GM12878 (cell line): ENCODE data around the gene NKAIN2. TPM values are rescaled to one million over a fixed set of nuclear protein-coding genes. Genes with fewer than 3 reads are reported as not detected.

ENCODE experiments used
- ATAC-seq: fragments of 200-7000 bp; cut with Tn5 transposase; 3 replicates; pipeline ENCODE4 v1.9.1; 2020; ENCODE audit warnings: mild to moderate bottlenecking, moderate library complexity
- BruUV-seq: library from RNA; stranded (reverse); fragments of 400-500 nt; replicated peaks from 2 replicates; lab custom pipeline; 2021; lab: Mats Ljungman, UMichigan
- CTCF ChIA-PET: fragments of 300-600 bp; sonication (Branson Sonifier 250); formaldehyde crosslinking; extraction: SDS; loops from one replicate; lab custom pipeline; 2021; ENCODE audit warnings: inconsistent platforms; lab: Yijun Ruan, JAX
- POLR2A ChIA-PET: fragments of 350-600 bp; formaldehyde crosslinking; extraction: SDS; loops from one replicate; lab custom pipeline; 2021; ENCODE audit warnings: inconsistent platforms; lab: Charles Lee
- RAD21 ChIA-PET: fragments of 300-600 bp; sonication (Branson Sonifier 250); formaldehyde crosslinking; loops from one replicate; lab custom pipeline; 2023; ENCODE audit warnings: antibody characterized with exemption; ENCODE audit not compliant: unreplicated experiment; lab: Charles Lee
- SMC1A ChIA-PET: fragments of 300-600 bp; sonication (Branson Sonifier 250); formaldehyde crosslinking; loops from one replicate; lab custom pipeline; 2023; ENCODE audit not compliant: unreplicated experiment, uncharacterized antibody; lab: Charles Lee
- DNase-seq: peaks from one replicate; pipeline ENCODE4 v3.0.0-alpha.2; 2011; ENCODE audit warnings: low read depth, low spot score
- FAIRE-seq: peaks from 3 replicates; lab custom pipeline; 2011; peaks lifted over from hg19 to GRCh38; lab: Jason Lieb, UNC
- H2AFZ ChIP-seq: 2 replicates; pipeline ENCODE4 v1.6.0; 2011; ENCODE audit warnings: low read depth, low read length, control low read depth; ENCODE audit not compliant: control insufficient read depth
- H3K27ac ChIP-seq: 2 replicates; pipeline ENCODE4 v1.5.1; 2011; ENCODE audit warnings: control low read depth; ENCODE audit not compliant: control insufficient read depth, insufficient read depth
- H3K27me3 ChIP-seq, 2 experiments: replicated peaks in 1 of 2; 2 replicates each; pipeline versions ENCODE4 v1.6.0 to v1.6.1; 2011; ENCODE audit warnings: low read length in 1 of 2; ENCODE audit not compliant: control insufficient read depth in 2 of 2, insufficient read depth in 2 of 2
- H3K36me3 ChIP-seq, 2 experiments: 2 replicates each; pipeline ENCODE4 v1.5.1; 2011; ENCODE audit warnings: low read length in 1 of 2; ENCODE audit not compliant: control insufficient read depth in 2 of 2, insufficient read depth in 2 of 2
- H3K4me1 ChIP-seq: 2 replicates; pipeline ENCODE4 v1.6.1; 2011; ENCODE audit warnings: mild to moderate bottlenecking, low read length, moderate library complexity, mixed read lengths; ENCODE audit not compliant: control insufficient read depth, insufficient read depth
- H3K4me2 ChIP-seq: 2 replicates; pipeline ENCODE4 v1.6.0; 2011; ENCODE audit warnings: control low read depth; ENCODE audit not compliant: control insufficient read depth, insufficient read depth
- H3K4me3 ChIP-seq: fragments of 200-600 bp; sonication (generic); 2 replicates; pipeline ENCODE4 v1.5.1; 2016
- H3K79me2 ChIP-seq: 2 replicates; pipeline ENCODE4 v1.6.0; 2011; ENCODE audit warnings: low read length; ENCODE audit not compliant: control insufficient read depth, insufficient read depth
- H3K9ac ChIP-seq: 2 replicates; pipeline ENCODE4 v1.8.0; 2011; ENCODE audit warnings: low read length, control low read depth, mixed read lengths; ENCODE audit not compliant: control insufficient read depth, insufficient read depth
- H3K9me3 ChIP-seq: replicated peaks from 3 replicates; pipeline ENCODE4 v1.5.1; 2011; ENCODE audit warnings: mild to moderate bottlenecking, low read length; ENCODE audit not compliant: control insufficient read depth, insufficient read depth
- H4K20me1 ChIP-seq: 2 replicates; pipeline ENCODE4 v1.6.0; 2011; ENCODE audit not compliant: control insufficient read depth, insufficient read depth
- ATF7 ChIP-seq: fragments of 450-650 bp; IDR thresholded peaks from 2 replicates; pipeline ENCODE4 v1.6.1; 2016; ENCODE audit warnings: low read depth, mild to moderate bottlenecking
- BACH1 ChIP-seq: fragments of 450-650 bp; IDR thresholded peaks from 2 replicates; pipeline ENCODE4 v1.6.1; 2017; ENCODE audit warnings: mild to moderate bottlenecking, borderline replicate concordance
- BHLHE40 ChIP-seq, 2 experiments: fragments of 450-650 bp in 1 of 2; IDR thresholded peaks; 2 replicates each; pipeline ENCODE4 v1.6.1; 2011 to 2017; ENCODE audit warnings: low read depth in 2 of 2, borderline replicate concordance in 1 of 2, improper control_type of control experiment in 1 of 2, low read length in 1 of 2, mild to moderate bottlenecking in 1 of 2
- CHD4 ChIP-seq: fragments of 200-600 bp; sonication (generic); IDR thresholded peaks from 2 replicates; pipeline ENCODE4 v1.6.1; 2016; ENCODE audit warnings: mild to moderate bottlenecking
- CREM ChIP-seq: IDR thresholded peaks from 2 replicates; pipeline ENCODE4 v1.6.1; 2014; ENCODE audit warnings: antibody characterized with exemption, low read depth
- KLF5 ChIP-seq: fragments of 450-650 bp; IDR thresholded peaks from 2 replicates; pipeline ENCODE4 v1.6.1; 2014; ENCODE audit warnings: mild to moderate bottlenecking; ENCODE audit not compliant: partially characterized antibody
- MYC ChIP-seq: IDR thresholded peaks from 2 replicates; pipeline ENCODE4 v1.6.1; 2011; ENCODE audit warnings: mild to moderate bottlenecking, low read length, moderate library complexity, inconsistent platforms; ENCODE audit not compliant: insufficient read depth, insufficient replicate concordance, insufficient read length, severe bottlenecking
- NFYB ChIP-seq: IDR thresholded peaks from 2 replicates; pipeline ENCODE4 v1.6.1; 2011; ENCODE audit warnings: low read depth, mild to moderate bottlenecking, low read length, improper control_type of control experiment, moderate library complexity; ENCODE audit not compliant: insufficient read depth
- NR2C1 ChIP-seq: fragments of 450-650 bp; IDR thresholded peaks from 2 replicates; pipeline ENCODE4 v1.6.1; 2017; ENCODE audit warnings: antibody characterized with exemption, mild to moderate bottlenecking, moderate library complexity
- PBX3 ChIP-seq: IDR thresholded peaks from 2 replicates; pipeline ENCODE4 v1.6.1; 2011; ENCODE audit warnings: mild to moderate bottlenecking, low read depth, low read length, moderate library complexity; ENCODE audit not compliant: insufficient replicate concordance
- PML ChIP-seq: IDR thresholded peaks from 2 replicates; pipeline ENCODE4 v1.6.1; 2012; ENCODE audit warnings: low read length, inconsistent platforms
- SMAD5 ChIP-seq: IDR thresholded peaks from 2 replicates; pipeline ENCODE4 v1.6.1; 2016; ENCODE audit warnings: antibody characterized with exemption, low read depth
- TCF7 ChIP-seq: IDR thresholded peaks from 2 replicates; pipeline ENCODE4 v1.6.1; 2014; ENCODE audit warnings: antibody characterized with exemption, borderline replicate concordance
- in situ Hi-C: fragments of 300-500 bp; cut with MboI; formaldehyde crosslinking; loops from 9 replicates; pipeline ENCODE4 v1.14.3; 2018; ENCODE audit warnings: mixed read lengths
- intact Hi-C: fragments of 100-400 bp; cut with micrococcal nuclease; formaldehyde crosslinking; loops from one replicate; pipeline ENCODE4 v1.14.2; 2022; ENCODE audit not compliant: unreplicated experiment
- polyA plus RNA-seq, 11 experiments: library from polyadenylated mRNA; depleted of rRNA in 4 of 11; unstranded in 6 of 11; stranded (reverse) in 5 of 11; fragments of >200 nt; fragmentation: Nextera tagmentation in 4 of 11; fragmentation: Illumina TruSeq in 1 of 11; extraction: Ambion mirVana in 4 of 11; extraction: Trizol in 1 of 11; gene quantifications; 1 replicate in 1 of 11; 2 replicates in 10 of 11; pipeline versions ENCODE4 v1.2.1 to v1.2.3, GENCODE V29; 2011 to 2016; ENCODE audit warnings: inconsistent platforms in 2 of 11, missing spikeins in 2 of 11, low read depth in 1 of 11
- total RNA-seq, 4 experiments: library from RNA; depleted of rRNA in 3 of 4; stranded (reverse); fragments of >200 nt in 3 of 4; fragmentation: Illumina TruSeq in 1 of 4; extraction: Trizol in 1 of 4; gene quantifications; 2 replicates each; pipeline versions ENCODE4 v1.2.1 to v1.2.3, GENCODE V29; 2013 to 2021
- TF ChIP-seq, protein P1 (sequence below): IDR thresholded peaks from 2 replicates; pipeline ENCODE4 v1.6.1; 2011; ENCODE audit warnings: borderline replicate concordance, low read depth, mild to moderate bottlenecking, moderate library complexity, mixed read lengths, low read length; ENCODE audit not compliant: insufficient read depth; ENCODE audit errors: extremely low read length
- TF ChIP-seq, protein P2 (sequence below): fragments of 450-650 bp; formaldehyde crosslinking; IDR thresholded peaks from 2 replicates; pipeline ENCODE4 v1.5.0; 2022; ENCODE audit warnings: mild to moderate bottlenecking, missing genetic modification characterization
- TF ChIP-seq, protein P3 (sequence below): IDR thresholded peaks from 2 replicates; pipeline ENCODE4 v1.6.1; 2012; ENCODE audit warnings: low read depth, low read length, improper control_type of control experiment

The NKAIN2 gene
- total and polyA plus RNA-seq, 10 of the 15 experiments (the other 5 are each of a cell fraction or from before 2014, with no cell fraction given) = not detected

GRCh38 chr6:124539096-124539495 is 735.4 kb downstream of the NKAIN2 start:
- H3K9me3 ChIP-seq = no peaks in the 10 kb centered on the region
- no peak for FAIRE-seq
- no peaks in the 10 kb centered on the region for H3K79me2 ChIP-seq
- ChIA-PET CTCF (no interaction called here), POLR2A (no interaction called here)
- in situ Hi-C loops = no loop called here
- no peak overlapping the region for H3K27ac ChIP-seq
- intact Hi-C loops = no loop called here
- no peak overlapping the region for H3K9ac ChIP-seq
- H3K27me3 ChIP-seq = no peaks in the 10 kb centered on the region
- no peaks in the 10 kb centered on the region for H4K20me1 ChIP-seq
- no peaks in the 10 kb centered on the region for H3K36me3 ChIP-seq
- H3K4me2 ChIP-seq = no peak overlapping the region
- no peak overlapping the region for H3K4me3 ChIP-seq
- no peak overlapping the region for H2AFZ ChIP-seq
- no peaks in the 10 kb centered on the region for H3K4me1 ChIP-seq
- no TSS peak for BruUV-seq
- TF ChIP-seq ATF7 (no peak), PML (no peak), SMAD5 (no peak), BACH1 (no peak), CREM (no peak), CHD4 (no peak), KLF5 (no peak), MYC (no peak), PBX3 (no peak), TCF7 (no peak), BHLHE40 (IDR thresholded peaks at IDR 0.05; ENCODE audit: borderline replicate concordance in 1 of 2, low read depth in 2 of 2, low read length in 1 of 2) (no peak), NR2C1 (no peak), NFYB (no peak)
- TF ChIP-seq, protein P1, sequence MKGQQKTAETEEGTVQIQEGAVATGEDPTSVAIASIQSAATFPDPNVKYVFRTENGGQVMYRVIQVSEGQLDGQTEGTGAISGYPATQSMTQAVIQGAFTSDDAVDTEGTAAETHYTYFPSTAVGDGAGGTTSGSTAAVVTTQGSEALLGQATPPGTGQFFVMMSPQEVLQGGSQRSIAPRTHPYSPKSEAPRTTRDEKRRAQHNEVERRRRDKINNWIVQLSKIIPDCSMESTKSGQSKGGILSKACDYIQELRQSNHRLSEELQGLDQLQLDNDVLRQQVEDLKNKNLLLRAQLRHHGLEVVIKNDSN = no peak
- TF ChIP-seq, protein P2, sequence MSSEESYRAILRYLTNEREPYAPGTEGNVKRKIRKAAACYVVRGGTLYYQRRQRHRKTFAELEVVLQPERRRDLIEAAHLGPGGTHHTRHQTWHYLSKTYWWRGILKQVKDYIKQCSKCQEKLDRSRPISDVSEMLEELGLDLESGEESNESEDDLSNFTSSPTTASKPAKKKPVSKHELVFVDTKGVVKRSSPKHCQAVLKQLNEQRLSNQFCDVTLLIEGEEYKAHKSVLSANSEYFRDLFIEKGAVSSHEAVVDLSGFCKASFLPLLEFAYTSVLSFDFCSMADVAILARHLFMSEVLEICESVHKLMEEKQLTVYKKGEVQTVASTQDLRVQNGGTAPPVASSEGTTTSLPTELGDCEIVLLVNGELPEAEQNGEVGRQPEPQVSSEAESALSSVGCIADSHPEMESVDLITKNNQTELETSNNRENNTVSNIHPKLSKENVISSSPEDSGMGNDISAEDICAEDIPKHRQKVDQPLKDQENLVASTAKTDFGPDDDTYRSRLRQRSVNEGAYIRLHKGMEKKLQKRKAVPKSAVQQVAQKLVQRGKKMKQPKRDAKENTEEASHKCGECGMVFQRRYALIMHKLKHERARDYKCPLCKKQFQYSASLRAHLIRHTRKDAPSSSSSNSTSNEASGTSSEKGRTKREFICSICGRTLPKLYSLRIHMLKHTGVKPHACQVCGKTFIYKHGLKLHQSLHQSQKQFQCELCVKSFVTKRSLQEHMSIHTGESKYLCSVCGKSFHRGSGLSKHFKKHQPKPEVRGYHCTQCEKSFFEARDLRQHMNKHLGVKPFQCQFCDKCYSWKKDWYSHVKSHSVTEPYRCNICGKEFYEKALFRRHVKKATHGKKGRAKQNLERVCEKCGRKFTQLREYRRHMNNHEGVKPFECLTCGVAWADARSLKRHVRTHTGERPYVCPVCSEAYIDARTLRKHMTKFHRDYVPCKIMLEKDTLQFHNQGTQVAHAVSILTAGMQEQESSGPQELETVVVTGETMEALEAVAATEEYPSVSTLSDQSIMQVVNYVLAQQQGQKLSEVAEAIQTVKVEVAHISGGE (CRISPR knock-in tag) = no peak
- TF ChIP-seq, protein P3, sequence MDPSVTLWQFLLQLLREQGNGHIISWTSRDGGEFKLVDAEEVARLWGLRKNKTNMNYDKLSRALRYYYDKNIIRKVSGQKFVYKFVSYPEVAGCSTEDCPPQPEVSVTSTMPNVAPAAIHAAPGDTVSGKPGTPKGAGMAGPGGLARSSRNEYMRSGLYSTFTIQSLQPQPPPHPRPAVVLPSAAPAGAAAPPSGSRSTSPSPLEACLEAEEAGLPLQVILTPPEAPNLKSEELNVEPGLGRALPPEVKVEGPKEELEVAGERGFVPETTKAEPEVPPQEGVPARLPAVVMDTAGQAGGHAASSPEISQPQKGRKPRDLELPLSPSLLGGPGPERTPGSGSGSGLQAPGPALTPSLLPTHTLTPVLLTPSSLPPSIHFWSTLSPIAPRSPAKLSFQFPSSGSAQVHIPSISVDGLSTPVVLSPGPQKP = no peak
- TF ChIP-seq, all 136 proteins: peak for 0
- ChIA-PET SMC1A (no interaction called here), RAD21 (no interaction called here)
- no peak for DNase-seq
- no peak for ATAC-seq
